ENCODE data around the gene PRKAR1B.

Gene PRKAR1B

GRCh38 chr7:608361-608760, 118.7 kb downstream of the PRKAR1B start:
- Histone ChIP-seq H3K23ac (ENCODE audit: low read length in 2 of 2) (no peak overlapping the region), H3K14ac (ENCODE audit: low read length in 2 of 2) (peak overlapping the region in 1 of 2 experiments; percentile 79), H3K27ac (ENCODE audit: low read length, poor library complexity, severe bottlenecking) (no peak overlapping the region), H2AFZ (ENCODE audit: low read depth, low read length) (no peak overlapping the region), H3K4ac (ENCODE audit: low read depth in 1 of 2, low read length in 2 of 2) (no peak overlapping the region), H3K27me3 (ENCODE audit: control insufficient read depth in 1 of 2, insufficient read depth in 1 of 2, low read length in 2 of 2) (peaks cover 0 to 10% of the 10 kb centered on the region in 2 experiments), H3K79me1 (replicated peaks; ENCODE audit: low read length, poor library complexity, severe bottlenecking) (peaks cover 5% of the 10 kb centered on the region), H3K4me1 (ENCODE audit: control insufficient read depth, insufficient read depth, low read depth, low read length) (peaks cover 44% of the 10 kb centered on the region), H3K36me3 (ENCODE audit: control insufficient read depth in 1 of 2, insufficient read depth in 2 of 2, low read depth in 1 of 2, low read length in 2 of 2) (peaks cover 0 to 8% of the 10 kb centered on the region in 2 experiments), H4K91ac (ENCODE audit: low read length) (peak overlapping the region; percentile 23), H2BK120ac (ENCODE audit: low read depth, low read length) (peak overlapping the region; percentile 50), H4K8ac (ENCODE audit: low read length) (no peak overlapping the region), H2AK5ac (ENCODE audit: low read length, severe bottlenecking) (peak overlapping the region; percentile 15), H3K9me3 (ENCODE audit: control insufficient read depth, low read length) (no peaks in the 10 kb centered on the region), H2BK12ac (ENCODE audit: low read length in 2 of 2) (peak overlapping the region in 1 of 2 experiments; percentile 48), H2BK5ac (ENCODE audit: low read depth, low read length, poor library complexity, severe bottlenecking) (no peak overlapping the region), H3K9ac (ENCODE audit: low read length) (no peak overlapping the region), H2BK15ac (ENCODE audit: low read depth, poor library complexity, severe bottlenecking) (peak overlapping the region; percentile 3), H3K4me3 (ENCODE audit: insufficient read depth in 1 of 2, low read depth in 1 of 2, low read length in 2 of 2) (no peak overlapping the region), H3K4me2 (ENCODE audit: low read length, poor library complexity, severe bottlenecking) (no peak overlapping the region), H3K18ac (ENCODE audit: low read depth in 1 of 2, low read length in 2 of 2) (peak overlapping the region in 1 of 2 experiments; percentile 68)
- WGBS: 13% methylated on average over 1 of the region's 2 CpGs
- DNase-seq: no peak

- H3K27me3 ChIP-seq (ENCODE audit: control insufficient read depth in 1 of 2, insufficient read depth in 1 of 2, low read length in 2 of 2): peaks cover 0 to 10% of the 10 kb centered on the region in 2 experiments
- H3K18ac ChIP-seq (ENCODE audit: low read depth in 1 of 2, low read length in 2 of 2): no peak overlapping the region
- H3K4me3 ChIP-seq (ENCODE audit: insufficient read depth in 1 of 2, low read depth in 1 of 2, low read length in 2 of 2): no peak overlapping the region
- H2AK5ac ChIP-seq (ENCODE audit: low read length, severe bottlenecking): no peak overlapping the region
- H2BK15ac ChIP-seq (ENCODE audit: low read depth, poor library complexity, severe bottlenecking): peak overlapping the region; percentile 3
- peaks cover 45% of the 10 kb centered on the region for H3K4me1 ChIP-seq (ENCODE audit: control insufficient read depth, insufficient read depth, low read depth, low read length)
- no peak overlapping the region for H2AFZ ChIP-seq (ENCODE audit: low read depth, low read length)
- H3K79me1 ChIP-seq (replicated peaks; ENCODE audit: low read length, poor library complexity, severe bottlenecking): peaks cover 5% of the 10 kb centered on the region
- H4K8ac ChIP-seq (ENCODE audit: low read length): peak overlapping the region; percentile 33
- H3K4me2 ChIP-seq (ENCODE audit: low read length, poor library complexity, severe bottlenecking): no peak overlapping the region
- DNase-seq: no peak
- H3K27ac ChIP-seq (ENCODE audit: low read length, poor library complexity, severe bottlenecking): no peak overlapping the region
- H2BK120ac ChIP-seq (ENCODE audit: low read depth, low read length): no peak overlapping the region
- peak overlapping the region in 1 of 2 experiments; percentile 52 for H2BK12ac ChIP-seq (ENCODE audit: low read length in 2 of 2)
- no peaks in the 10 kb centered on the region for H3K9me3 ChIP-seq (ENCODE audit: control insufficient read depth, low read length)
- H3K23ac ChIP-seq (ENCODE audit: low read length in 2 of 2): no peak overlapping the region
- no peak overlapping the region for H3K9ac ChIP-seq (ENCODE audit: low read length)
- H3K36me3 ChIP-seq (ENCODE audit: control insufficient read depth in 1 of 2, insufficient read depth in 2 of 2, low read depth in 1 of 2, low read length in 2 of 2): peaks cover 0 to 8% of the 10 kb centered on the region in 2 experiments
- H3K4ac ChIP-seq (ENCODE audit: low read depth in 1 of 2, low read length in 2 of 2): no peak overlapping the region
- WGBS: 96% methylated on average over 13 of the region's 13 CpGs
- H3K14ac ChIP-seq (ENCODE audit: low read length in 2 of 2): no peak overlapping the region
- no peak overlapping the region for H2BK5ac ChIP-seq (ENCODE audit: low read depth, low read length, poor library complexity, severe bottlenecking)
- no peak overlapping the region for H4K91ac ChIP-seq (ENCODE audit: low read length)
Observed at GRCh38 chr7:607938-608337, 119.1 kb downstream of the PRKAR1B start.

DNA sequence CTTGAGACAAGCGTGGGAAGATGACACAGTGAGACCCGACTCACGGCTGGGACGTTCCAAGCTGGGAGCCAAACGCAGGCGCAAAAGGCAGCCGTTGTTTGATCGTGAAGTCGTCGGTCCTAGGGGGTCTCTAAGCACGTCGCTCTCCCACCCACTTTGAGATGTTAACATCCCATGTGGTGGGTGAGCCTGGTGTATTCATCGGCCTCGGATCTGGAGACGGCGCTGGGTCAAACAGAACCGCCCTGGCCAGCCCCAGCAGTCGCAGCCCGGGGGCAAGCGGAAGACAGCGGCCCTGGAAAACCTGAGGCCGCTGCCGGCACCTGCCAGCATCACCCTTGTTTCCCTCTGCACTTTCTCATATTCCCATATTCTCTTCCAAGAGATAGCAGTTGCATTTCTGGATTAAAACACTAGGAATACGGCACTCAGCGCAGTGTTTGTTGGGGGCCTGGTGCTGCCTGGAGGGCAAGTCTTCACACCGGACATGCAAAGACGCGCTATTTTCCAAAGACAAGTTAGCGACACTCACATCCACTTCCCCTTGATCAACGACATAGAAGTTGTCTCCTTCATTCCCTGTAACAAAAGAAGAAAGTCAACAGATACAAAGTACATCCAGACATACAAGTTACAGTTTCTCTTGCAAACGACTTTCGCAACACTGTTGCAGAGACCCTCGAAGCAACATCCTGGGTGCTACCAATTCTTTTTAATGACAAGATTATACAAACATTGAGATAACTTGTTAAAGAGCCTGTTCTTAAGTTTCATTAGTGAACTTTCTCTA, 121.2 kb downstream of the PRKAR1B start:
- 93% methylated on average over 32 of the region's 33 CpGs for WGBS
- H3K36me3 ChIP-seq (ENCODE audit: control insufficient read depth in 1 of 2, insufficient read depth in 2 of 2, low read depth in 1 of 2, low read length in 2 of 2): peaks cover 0 to 8% of the 10 kb centered on the region in 2 experiments
- H3K9me3 ChIP-seq (ENCODE audit: control insufficient read depth, low read length): no peaks in the 10 kb centered on the region
- H3K18ac ChIP-seq (ENCODE audit: low read depth in 1 of 2, low read length in 2 of 2): peak overlapping the region; percentile 23 to 52
- no peak overlapping the region for H3K9ac ChIP-seq (ENCODE audit: low read length)
- no peak overlapping the region for H3K4me3 ChIP-seq (ENCODE audit: insufficient read depth in 1 of 2, low read depth in 1 of 2, low read length in 2 of 2)
- H2BK5ac ChIP-seq (ENCODE audit: low read depth, low read length, poor library complexity, severe bottlenecking): no peak overlapping the region
- H3K79me1 ChIP-seq (replicated peaks; ENCODE audit: low read length, poor library complexity, severe bottlenecking): peaks cover 5% of the 10 kb centered on the region
- H2BK120ac ChIP-seq (ENCODE audit: low read depth, low read length): no peak overlapping the region
- no peak overlapping the region for H3K23ac ChIP-seq (ENCODE audit: low read length in 2 of 2)
- H4K8ac ChIP-seq (ENCODE audit: low read length): no peak overlapping the region
- H2BK12ac ChIP-seq (ENCODE audit: low read length in 2 of 2): peak overlapping the region; percentile 1 to 86
- no peak for DNase-seq
- H3K4me1 ChIP-seq (ENCODE audit: control insufficient read depth, insufficient read depth, low read depth, low read length): peaks cover 54% of the 10 kb centered on the region
- peak overlapping the region; percentile 75 for H4K91ac ChIP-seq (ENCODE audit: low read length)
- H3K27ac ChIP-seq (ENCODE audit: low read length, poor library complexity, severe bottlenecking): no peak overlapping the region
- peak overlapping the region; percentile 0 for H2AK5ac ChIP-seq (ENCODE audit: low read length, severe bottlenecking)
- H2AFZ ChIP-seq (ENCODE audit: low read depth, low read length): no peak overlapping the region
- peak overlapping the region; percentile 67 for H2BK15ac ChIP-seq (ENCODE audit: low read depth, poor library complexity, severe bottlenecking)
- H3K4ac ChIP-seq (ENCODE audit: low read depth in 1 of 2, low read length in 2 of 2): peak overlapping the region in 1 of 2 experiments; percentile 86
- H3K27me3 ChIP-seq (ENCODE audit: control insufficient read depth in 1 of 2, insufficient read depth in 1 of 2, low read length in 2 of 2): no peaks in the 10 kb centered on the region
- H3K14ac ChIP-seq (ENCODE audit: low read length in 2 of 2): no peak overlapping the region
- no peak overlapping the region for H3K4me2 ChIP-seq (ENCODE audit: low read length, poor library complexity, severe bottlenecking)

DNA sequence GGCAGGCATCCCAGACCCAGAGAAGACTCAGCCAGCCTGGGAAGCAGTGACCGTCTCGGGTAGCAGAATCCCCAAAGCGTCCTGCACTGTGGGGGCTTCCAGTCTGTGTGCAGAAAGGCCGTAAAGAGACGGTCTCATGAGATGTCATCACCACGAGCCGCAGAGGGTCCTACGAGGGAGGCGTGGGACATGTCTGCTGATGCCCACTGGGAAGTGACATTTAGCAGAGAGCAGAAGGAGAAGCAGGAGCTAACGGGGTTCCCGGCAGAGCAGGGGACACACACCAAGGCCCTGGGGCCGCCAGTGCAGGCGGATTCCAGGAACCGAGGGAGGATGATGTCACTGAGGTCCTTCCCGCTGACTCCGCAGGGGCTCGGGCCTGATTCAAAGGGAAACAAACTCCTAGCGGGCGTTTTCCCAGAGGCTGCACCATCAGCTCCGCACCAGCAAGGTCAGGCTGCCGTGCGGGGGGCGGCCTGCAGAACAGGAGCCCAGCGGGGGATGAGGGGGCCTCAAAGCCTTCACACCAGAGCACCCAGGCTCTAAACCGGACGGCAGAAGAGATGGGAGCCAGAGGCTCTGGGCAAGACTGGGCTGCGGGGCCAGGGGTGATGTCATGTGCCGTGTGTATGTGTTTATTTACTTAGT, 122.1 kb downstream of the PRKAR1B start:
- Histone ChIP-seq H4K8ac (ENCODE audit: low read length) (peak overlapping the region; percentile 95), H2BK12ac (ENCODE audit: low read length in 2 of 2) (peak overlapping the region; percentile 46 to 95), H3K4me2 (ENCODE audit: low read length, poor library complexity, severe bottlenecking) (peak overlapping the region; percentile 34), H3K4me3 (ENCODE audit: insufficient read depth in 1 of 2, low read depth in 1 of 2, low read length in 2 of 2) (peak overlapping the region in 1 of 2 experiments; percentile 26), H3K27ac (ENCODE audit: low read length, poor library complexity, severe bottlenecking) (peak overlapping the region; percentile 85), H2AFZ (ENCODE audit: low read depth, low read length) (no peak overlapping the region), H3K23ac (ENCODE audit: low read length in 2 of 2) (peak overlapping the region in 1 of 2 experiments; percentile 14), H2BK5ac (ENCODE audit: low read depth, low read length, poor library complexity, severe bottlenecking) (peak overlapping the region; percentile 35), H3K27me3 (ENCODE audit: control insufficient read depth in 1 of 2, insufficient read depth in 1 of 2, low read length in 2 of 2) (no peaks in the 10 kb centered on the region), H4K91ac (ENCODE audit: low read length) (peak overlapping the region; percentile 93), H3K36me3 (ENCODE audit: control insufficient read depth in 1 of 2, insufficient read depth in 2 of 2, low read depth in 1 of 2, low read length in 2 of 2) (peaks cover 0 to 7% of the 10 kb centered on the region in 2 experiments), H3K79me1 (replicated peaks; ENCODE audit: low read length, poor library complexity, severe bottlenecking) (peaks cover 2% of the 10 kb centered on the region), H3K18ac (ENCODE audit: low read depth in 1 of 2, low read length in 2 of 2) (peak overlapping the region; percentile 71 to 93), H2AK5ac (ENCODE audit: low read length, severe bottlenecking) (peak overlapping the region; percentile 82), H2BK120ac (ENCODE audit: low read depth, low read length) (peak overlapping the region; percentile 87), H3K9me3 (ENCODE audit: control insufficient read depth, low read length) (no peaks in the 10 kb centered on the region), H3K4ac (ENCODE audit: low read depth in 1 of 2, low read length in 2 of 2) (peak overlapping the region; percentile 93 to 97), H3K9ac (ENCODE audit: low read length) (no peak overlapping the region), H3K4me1 (ENCODE audit: control insufficient read depth, insufficient read depth, low read depth, low read length) (peaks cover 48% of the 10 kb centered on the region), H3K14ac (ENCODE audit: low read length in 2 of 2) (peak overlapping the region in 1 of 2 experiments; percentile 78), H2BK15ac (ENCODE audit: low read depth, poor library complexity, severe bottlenecking) (peak overlapping the region; percentile 44)
- WGBS: 96% methylated on average over 24 of the region's 28 CpGs
- DNase-seq: no peak
